SK-N-SH (cell line): ENCODE data around the gene MSL3.

Experiments
- MEF2A ChIP-seq: IDR thresholded peaks from 2 replicates; pipeline ENCODE4 v1.4.0; 2012; ENCODE audit warnings: low read depth, borderline replicate concordance
- RFX5 ChIP-seq: IDR thresholded peaks from 2 replicates; pipeline ENCODE4 v1.6.1; 2012; ENCODE audit warnings: mild to moderate bottlenecking, improper control_type of control experiment, low read length
- TF ChIP-seq, protein P1 (sequence below): fragments of 200-600 bp; sonication (generic); IDR thresholded peaks from 2 replicates; pipeline ENCODE4 v1.6.1; 2017; ENCODE audit warnings: antibody characterized with exemption, mild to moderate bottlenecking, moderate library complexity
- TF ChIP-seq, protein P2 (sequence below): fragments of 150-350 bp; IDR thresholded peaks from 2 replicates; pipeline ENCODE4 v1.6.1; 2016; ENCODE audit warnings: mild to moderate bottlenecking, low read depth, low read length

GRCh38 chrX:11791090-11791489 is 33.1 kb downstream of the MSL3 start:
- TF ChIP-seq, protein P1, sequence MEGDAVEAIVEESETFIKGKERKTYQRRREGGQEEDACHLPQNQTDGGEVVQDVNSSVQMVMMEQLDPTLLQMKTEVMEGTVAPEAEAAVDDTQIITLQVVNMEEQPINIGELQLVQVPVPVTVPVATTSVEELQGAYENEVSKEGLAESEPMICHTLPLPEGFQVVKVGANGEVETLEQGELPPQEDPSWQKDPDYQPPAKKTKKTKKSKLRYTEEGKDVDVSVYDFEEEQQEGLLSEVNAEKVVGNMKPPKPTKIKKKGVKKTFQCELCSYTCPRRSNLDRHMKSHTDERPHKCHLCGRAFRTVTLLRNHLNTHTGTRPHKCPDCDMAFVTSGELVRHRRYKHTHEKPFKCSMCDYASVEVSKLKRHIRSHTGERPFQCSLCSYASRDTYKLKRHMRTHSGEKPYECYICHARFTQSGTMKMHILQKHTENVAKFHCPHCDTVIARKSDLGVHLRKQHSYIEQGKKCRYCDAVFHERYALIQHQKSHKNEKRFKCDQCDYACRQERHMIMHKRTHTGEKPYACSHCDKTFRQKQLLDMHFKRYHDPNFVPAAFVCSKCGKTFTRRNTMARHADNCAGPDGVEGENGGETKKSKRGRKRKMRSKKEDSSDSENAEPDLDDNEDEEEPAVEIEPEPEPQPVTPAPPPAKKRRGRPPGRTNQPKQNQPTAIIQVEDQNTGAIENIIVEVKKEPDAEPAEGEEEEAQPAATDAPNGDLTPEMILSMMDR: no peak
- TF ChIP-seq MEF2A (no peak), RFX5 (no peak)
- TF ChIP-seq, protein P2, sequence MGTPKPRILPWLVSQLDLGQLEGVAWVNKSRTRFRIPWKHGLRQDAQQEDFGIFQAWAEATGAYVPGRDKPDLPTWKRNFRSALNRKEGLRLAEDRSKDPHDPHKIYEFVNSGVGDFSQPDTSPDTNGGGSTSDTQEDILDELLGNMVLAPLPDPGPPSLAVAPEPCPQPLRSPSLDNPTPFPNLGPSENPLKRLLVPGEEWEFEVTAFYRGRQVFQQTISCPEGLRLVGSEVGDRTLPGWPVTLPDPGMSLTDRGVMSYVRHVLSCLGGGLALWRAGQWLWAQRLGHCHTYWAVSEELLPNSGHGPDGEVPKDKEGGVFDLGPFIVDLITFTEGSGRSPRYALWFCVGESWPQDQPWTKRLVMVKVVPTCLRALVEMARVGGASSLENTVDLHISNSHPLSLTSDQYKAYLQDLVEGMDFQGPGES: no peak
